GM12801 (cell line): ENCODE results near the gene NDUFAF8.

Experiments
- CTCF ChIP-seq: IDR thresholded peaks from one replicate; pipeline ENCODE4 v1.5.1; 2011; ENCODE audit warnings: control low read depth; ENCODE audit not compliant: insufficient read length; ENCODE audit errors: extremely low read depth

Gene NDUFAF8

GRCh38 chr17:81260641-81261040 is 21.5 kb downstream of the NDUFAF8 start:
- no peak for TF ChIP-seq CTCF

DNA sequence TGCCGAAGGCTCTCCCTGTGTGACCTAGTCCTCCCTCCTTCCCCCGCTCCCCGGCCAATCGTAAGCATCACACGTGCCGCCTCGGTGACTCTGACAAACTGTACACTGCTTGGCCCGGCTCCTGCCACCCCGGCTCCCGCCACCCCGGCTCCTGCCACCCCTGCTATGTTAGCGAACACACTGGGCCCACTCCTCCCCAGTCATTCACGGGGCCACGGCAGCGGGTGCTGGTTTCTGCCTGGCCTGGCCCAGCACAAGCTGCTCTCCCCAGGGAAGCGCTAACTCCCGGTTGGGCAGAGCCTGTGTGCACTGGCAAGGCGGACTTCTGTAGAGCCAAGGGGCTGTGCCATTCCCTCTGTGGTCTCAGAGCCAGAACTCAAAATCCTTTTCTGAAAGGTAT is 22.0 kb downstream of the NDUFAF8 start:
- TF ChIP-seq CTCF, result no peak

DNA sequence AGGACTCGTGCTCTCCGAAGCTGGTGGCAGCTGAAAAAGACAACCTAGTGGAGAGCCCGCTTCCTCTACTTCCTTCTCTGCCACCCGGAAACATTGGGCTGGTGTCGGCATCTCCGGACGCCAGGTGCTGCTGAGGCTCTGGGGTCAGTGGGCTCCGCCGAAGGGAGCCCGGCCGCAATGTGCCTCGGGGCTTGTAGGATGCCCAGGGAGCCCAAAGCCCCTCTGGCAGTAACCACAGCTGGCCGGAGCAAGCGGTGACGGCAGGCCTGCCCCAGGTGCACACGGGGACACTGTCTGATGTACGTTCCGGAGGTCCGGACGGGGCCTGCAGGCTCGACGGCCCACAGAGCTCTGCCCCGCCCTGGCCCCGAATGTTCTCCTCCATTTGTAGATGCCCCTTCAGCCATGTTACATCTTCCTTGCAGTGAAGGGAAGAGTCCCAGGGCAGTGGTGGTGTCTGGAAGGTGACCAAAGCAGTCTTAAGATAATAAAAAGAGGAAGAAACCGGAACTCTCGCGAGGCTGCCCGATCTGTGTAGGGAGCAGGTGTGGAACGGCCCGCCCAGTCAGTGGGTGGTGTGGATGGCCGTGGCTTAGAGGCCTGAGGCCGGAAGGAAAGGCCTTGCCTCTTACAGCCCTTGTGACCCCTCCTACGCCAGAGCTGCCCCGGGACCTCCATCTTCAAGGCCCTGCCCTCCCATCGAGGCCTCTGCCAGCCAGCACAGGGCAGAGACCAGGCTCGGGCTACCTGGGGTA is 22.6 kb downstream of the NDUFAF8 start:
- no peak for TF ChIP-seq CTCF

GRCh38 chr17:81263371-81264181 is 24.5 kb downstream of the NDUFAF8 start:
- no peak for TF ChIP-seq CTCF

GRCh38 chr17:81264640-81265039 is 25.5 kb downstream of the NDUFAF8 start:
- TF ChIP-seq CTCF, result no peak

GRCh38 chr17:81265576-81265975 is 26.5 kb downstream of the NDUFAF8 start:
- TF ChIP-seq CTCF, result no peak

DNA sequence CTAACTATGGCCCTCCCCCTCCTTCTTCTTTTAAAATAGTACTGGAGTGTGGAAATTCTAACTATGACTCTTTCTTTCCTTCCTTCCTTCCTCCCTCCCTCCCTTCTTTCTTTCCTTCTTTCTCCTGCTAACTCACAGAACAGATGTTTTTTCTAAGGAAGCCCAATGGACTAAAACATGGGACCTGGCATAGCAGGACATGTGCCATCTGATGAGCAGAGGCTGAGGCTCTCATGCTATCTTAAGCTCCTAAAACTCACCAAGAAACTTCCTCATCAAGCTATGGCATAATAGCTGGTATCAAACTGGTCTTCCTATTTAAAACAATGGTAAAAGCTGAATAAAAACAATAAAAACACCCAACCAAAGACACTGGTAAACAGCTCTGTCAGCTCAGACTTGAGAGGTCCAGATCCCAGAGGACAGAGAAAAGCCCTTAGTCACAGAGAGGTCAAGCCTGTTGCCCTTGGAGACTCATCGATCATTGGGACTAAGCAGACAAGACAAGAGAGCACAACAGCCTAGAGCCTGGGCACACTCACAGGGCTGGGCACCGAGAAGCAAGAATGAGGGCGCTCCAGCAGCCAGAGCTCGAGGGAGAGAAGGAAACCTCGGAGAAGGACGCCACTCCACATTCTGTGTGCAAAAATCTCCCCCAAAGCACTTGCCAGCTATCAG is 28.4 kb downstream of the NDUFAF8 start:
- no peak for TF ChIP-seq CTCF
